NCI-H748 treated with DMSO at 0.1 percent for 48 hours (cell line): ENCODE measurements around the gene PLEKHF1.

Source experiments
- DNase-seq: peaks from one replicate; lab custom pipeline; 2025; lab: John Stamatoyannopoulos, UW

The PLEKHF1 gene

DNA sequence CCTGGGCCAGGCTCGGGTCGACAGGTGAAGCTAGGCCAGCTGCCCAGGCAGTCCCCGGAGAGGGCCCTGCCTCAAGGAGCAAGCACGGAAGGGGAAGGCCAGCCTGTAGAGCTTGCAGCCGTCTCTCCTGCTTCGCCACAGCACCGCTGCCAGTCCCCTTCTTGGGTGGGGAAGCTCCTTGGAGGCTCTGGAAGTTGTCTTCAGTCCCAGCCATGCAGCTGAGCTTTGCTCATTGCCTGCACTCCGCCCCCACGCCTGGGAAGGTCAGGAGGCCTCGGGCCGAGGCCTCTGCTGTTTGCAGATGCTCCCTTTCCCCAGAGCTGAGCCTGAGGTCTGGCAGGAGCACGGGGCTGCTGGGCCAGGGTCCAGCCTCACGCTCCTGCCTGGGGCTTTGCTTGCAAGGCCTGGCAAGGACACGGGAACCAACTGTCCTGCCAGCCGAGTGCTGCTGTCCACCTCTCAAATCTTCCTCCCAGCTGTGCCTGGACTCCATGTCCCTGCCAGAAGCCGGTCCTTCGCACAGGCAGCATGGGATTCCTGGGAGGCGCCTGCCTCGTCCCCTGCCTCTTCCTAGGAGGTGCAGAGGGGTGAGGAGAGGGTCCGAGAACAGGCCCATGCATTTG, 13.3 kb downstream of the PLEKHF1 start:
- no peak for DNase-seq

- no peak for DNase-seq
Observed at GRCh38 chr19:29679598-29680210, 14.4 kb downstream of the PLEKHF1 start.

DNA sequence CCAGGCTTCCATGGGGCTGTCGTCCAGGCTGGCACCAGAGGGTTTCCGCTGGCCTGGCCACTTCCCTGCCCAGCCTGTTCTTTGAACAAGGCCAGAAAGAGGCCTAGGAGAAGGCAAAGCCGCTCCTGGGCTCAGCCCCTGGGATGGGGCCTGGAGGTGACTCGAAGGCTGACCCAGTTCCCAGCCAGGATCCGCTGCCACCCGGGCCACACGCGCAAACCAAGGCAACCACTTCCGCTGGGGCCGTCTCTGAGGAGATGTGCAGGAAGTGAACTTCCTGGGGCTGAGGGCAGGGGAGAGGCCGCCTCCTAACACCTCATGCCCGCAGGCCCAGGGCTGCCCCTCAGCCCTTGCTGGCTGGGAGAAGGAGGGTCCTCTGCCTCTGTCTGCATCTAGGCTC, 15.2 kb downstream of the PLEKHF1 start:
- DNase-seq = no peak

DNA sequence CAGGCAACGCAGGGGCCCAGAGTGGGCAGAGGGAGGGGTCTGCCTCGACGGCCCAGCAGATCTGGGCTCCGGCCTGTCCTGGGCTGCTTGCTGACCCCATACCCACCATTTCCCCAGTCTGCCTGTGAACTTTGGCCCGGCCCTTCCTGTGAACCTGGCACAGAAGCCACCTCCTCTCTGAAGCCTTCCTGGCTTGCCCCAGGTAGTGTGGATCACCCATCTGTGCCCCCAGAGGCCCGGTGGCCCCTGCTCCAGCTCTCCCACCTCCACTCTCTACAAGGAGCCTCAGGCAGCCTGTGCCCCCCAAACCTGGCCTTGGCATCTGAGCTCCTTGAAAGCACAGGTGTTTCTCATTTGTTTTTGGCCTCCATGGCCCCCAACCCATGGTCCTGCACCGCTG, 15.7 kb downstream of the PLEKHF1 start:
- DNase-seq = no peak

DNA sequence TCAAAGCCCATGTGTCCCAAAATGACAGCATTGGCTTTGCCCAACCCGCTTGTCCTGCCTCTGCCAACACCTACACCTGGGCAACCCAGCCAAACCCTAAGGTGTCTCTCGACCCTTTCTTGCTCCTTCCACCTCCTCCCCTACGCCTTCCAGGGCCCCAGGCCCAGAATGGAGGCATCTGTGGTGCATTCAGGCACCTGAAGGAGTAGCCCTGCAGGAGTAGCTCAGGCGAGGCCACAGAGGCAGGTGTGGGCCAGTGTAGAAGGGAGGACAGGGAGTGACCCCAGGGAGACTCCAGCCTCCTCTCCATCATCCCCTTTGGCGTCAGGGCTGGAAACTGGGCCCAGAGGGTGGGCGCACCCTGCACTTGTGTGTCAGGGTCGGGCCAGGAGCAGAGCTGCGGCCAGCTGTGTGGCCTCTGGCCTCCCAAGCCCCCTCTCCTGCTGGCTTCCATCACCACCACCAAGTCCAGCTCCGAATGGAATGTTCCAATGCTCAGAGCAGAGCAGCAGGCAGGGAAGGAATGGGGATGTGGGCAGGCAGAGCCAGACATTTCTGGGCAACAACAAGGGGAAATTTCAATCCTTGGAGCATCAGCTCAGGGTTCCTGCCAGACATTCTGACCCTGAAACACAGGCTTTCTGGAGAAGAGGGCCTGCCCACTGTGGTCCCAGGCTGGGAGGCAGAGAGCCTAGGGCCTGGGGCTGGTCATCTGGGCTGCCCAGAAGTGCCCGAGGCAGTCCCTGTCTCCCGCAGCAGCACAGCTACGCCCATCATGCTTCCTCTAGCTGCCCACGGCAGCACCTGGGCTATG, 16.4 kb downstream of the PLEKHF1 start:
- no peak for DNase-seq

DNA sequence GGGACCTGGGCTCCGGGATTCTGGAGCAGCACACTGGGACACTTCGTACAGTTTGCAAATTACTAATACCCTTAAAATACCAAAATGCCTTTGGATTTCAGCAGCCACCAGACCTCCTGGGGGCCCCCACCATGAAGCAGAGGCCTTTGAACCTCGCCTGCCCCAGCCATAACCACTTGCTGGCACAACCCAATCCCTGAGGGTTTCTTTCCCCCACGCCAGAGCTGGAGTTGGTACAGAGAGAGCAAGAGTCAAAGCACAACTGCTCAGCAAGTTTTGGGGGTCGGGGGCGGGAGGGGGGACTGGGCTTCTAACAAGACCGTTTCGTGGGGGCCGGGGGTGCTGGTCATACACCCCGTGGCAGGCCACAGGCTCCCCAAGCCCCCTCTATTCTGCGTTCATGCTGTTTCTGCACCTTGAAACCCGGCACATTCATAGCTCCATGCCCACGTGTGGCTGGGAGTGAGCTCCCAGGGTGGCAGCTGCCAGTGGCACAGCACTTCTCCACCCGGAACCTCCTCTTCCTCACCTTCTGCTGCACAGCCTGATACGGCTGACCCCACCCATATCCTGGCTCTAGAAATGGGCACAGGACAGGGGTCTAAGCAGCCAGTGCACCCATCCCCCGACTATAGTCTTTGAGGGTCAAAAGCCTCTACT, 17.1 kb downstream of the PLEKHF1 start:
- DNase-seq = no peak

DNA sequence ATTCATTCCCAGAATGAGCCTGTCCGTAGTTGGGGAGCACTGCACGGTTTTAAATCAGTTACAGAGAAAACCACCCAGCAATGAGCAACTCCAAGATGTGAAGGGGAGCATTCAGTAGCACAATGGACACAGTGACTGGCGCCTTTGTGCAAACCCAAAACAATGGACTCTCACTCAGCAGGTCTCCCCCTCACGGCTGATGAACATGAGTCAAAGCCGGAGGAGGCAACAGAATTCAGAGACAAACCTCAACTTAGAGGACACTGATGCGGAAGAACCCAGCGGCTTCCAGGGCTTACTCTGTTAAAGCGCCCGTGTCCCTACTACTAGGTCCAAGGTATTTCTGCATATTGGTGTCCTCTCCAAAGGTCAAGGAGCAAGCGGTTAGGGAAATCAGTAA, 17.7 kb downstream of the PLEKHF1 start:
- DNase-seq = no peak

GRCh38 chr19:29685326-29685725, 20.1 kb downstream of the PLEKHF1 start:
- no peak for DNase-seq

- DNase-seq = no peak
Observed at GRCh38 chr19:29686285-29686805, 21.1 kb downstream of the PLEKHF1 start.

- no peak for DNase-seq
Observed at GRCh38 chr19:29687244-29687896, 22.1 kb downstream of the PLEKHF1 start.

DNA sequence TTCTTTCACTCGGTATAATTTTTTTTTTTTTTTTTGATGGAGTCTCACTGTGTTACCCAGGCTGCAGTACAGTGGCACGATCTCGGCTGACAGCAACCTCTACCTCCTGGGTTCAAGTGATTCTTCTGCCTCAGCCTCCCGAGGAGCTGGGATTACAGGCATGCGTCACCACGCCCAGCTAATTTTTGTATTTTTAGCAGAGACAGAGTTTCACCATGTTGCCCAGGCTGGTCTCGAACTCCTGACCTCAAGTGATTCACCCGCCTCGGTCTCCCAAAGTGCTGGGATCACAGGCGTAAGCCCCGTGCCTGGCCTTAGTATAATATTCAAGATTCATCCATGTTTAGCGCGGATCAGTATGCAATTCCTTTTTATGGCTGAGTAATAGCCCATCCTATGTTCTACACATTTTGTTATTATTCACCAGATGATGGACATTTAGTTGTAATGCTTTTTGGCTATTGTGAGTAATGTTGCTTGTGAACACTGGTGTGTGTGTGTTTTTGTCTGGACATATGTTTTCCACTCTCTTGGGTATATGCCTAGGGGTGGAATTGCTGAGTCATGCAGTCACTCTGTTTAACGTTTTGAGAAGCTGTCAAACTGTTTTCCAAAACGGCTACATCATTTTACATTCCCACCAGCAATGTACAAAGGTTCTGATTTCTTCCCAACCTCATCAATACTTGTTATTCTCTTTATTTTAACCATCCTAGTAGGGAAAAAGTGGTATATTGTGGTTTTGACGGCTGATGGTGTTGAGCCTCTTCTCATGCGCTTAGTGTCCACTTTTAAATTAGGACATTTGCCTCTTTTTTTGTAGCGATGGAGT, 22.9 kb downstream of the PLEKHF1 start:
- no peak for DNase-seq

- DNase-seq = peak; percentile 13
Observed at GRCh38 chr19:29690842-29691241, 25.6 kb downstream of the PLEKHF1 start.

DNA sequence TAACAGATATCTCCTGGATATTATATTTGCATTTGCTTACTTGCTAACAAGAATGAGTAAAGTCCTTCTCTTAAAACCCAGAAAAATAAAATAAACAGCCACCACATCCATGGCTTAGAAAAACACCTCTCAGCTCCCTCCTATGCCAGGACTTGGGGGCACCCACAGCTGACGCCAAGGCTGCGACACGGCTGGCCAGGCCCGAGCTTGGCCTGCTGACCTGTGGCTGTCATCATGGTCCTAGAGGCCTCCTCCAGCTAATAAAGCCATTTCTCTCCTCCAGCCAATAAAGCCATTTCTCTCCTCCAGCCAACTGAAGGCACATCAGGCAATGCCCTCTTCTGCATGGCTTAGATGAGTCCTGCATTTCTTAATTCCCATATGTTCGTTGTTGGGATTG, 28.9 kb downstream of the PLEKHF1 start:
- DNase-seq = no peak

DNA sequence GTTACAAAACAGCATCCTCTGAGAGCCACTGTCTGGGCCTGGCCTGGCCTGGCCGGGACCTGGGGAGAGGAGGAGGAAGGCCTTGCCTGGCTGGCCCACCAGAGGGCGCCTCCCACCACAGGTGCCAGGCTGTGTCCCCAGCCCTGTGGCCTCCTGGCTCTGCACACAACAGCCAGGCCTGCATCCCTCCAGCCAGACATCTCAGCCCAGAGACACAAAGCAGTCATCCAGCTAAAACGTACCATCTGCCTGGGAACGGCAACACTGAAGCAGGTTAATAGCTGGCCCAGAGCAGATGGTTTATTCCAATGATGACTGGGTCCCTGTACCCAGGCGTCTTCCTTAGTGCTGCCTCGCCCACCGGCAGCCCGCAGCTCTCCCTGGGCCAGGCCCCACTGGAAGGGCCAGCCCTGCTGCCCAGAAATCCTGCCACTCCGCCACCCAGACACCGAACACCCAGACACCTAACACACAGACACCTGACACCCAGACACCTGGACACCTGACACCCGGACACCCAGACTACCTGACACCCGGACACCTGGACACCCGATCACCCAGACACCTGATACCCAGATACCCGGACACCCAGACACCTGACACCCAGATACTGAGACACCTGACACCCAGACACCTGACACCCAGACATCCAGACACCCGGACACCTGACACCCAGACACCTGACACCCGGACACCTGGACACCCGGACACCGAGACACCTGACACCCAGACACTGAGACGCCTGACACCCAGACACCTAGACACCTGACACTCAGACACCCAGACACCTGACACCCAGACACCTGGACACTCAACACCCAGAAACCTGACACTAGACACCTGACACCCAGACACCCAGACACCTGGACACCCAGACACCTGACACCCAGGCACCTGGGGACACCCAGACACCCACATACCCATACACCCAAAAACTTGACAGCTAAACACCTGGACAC, 29.7 kb downstream of the PLEKHF1 start:
- peak; percentile 4 for DNase-seq

GRCh38 chr19:29695765-29696564, 30.7 kb downstream of the PLEKHF1 start:
- no peak for DNase-seq

- DNase-seq = no peak
Observed at GRCh38 chr19:29696565-29696846, 31.2 kb downstream of the PLEKHF1 start.

DNA sequence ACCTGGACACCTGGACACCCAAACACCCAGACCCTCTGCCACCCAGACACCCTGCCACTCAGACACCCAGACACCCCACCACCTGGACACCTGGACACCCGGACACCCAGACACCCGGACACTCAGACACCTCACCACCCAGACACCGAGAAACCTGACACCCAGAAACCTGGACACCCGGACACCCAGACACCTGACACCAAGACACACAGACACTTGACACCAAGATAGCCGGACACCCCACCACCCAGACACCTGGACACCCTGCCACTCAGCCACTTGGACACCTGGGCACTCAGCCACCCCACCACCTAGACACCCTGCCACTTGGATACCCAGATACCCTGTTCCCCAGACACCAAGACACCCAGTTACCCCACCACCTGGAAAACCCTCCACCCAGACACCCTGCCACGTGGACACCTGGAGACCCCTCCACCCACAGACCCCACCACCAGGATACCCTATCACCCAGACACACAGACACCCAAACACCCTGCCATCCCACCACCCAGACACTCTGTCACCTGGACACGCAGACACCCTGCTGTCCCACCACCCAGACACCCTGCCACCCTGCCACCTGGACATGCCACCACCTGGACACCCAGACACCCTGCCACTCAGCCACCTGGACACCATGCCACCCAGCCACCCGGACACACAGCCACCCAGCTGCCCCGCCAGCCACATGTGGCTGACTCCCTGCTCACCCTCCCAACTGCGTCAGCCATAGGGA, 32.4 kb downstream of the PLEKHF1 start:
- no peak for DNase-seq

DNA sequence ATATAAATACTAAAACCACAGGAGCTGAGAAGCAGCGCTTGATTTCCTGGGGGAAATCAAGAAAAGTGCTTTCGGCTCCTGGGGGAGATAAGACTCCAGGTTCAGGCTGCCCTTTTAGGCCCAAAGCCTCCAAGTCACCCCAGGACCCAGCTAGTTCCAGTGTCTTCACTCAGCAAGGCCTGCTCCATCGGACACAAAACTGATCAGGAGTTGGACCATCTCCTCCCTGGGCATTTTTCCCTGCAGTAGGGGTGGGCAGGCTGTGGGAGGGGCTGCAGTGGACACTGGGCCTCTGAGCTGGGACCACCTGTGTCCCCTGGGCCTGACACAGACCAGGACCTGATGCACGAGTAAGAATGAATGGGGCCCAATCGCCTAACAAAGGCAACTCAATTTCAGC, 34.6 kb downstream of the PLEKHF1 start:
- no peak for DNase-seq

DNA sequence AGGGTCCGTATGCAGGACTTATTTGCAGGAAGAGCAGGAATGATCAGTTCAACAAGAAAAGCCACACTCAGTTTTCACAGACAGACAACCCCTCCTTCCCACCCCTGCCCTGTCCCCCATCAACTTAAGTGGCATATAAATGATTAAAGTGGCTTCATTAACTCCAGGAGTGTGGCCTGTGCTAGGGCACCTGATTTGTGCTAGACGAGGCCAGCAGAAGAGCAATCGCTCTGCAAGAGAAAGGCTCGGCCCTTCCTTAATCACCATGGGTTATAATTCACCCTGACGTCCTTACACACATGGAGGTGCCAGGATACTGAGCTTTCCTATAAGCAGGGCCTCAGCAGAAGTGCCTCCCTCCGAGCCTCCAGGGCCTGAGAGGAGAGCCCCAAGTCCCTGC, 35.2 kb downstream of the PLEKHF1 start:
- DNase-seq = no peak
